Stimulated activated CD4-positive, alpha-beta T cell treated with anti-CD3 and anti-CD28 coated beads, Interleukin-1b, Interleukin-23, amount 100 ng/mL, for 48 hours (primary cell): ENCODE results near the gene CHRM5.

ENCODE experiments used
- DNase-seq: peaks from one replicate; pipeline ENCODE4 v3.0.0-alpha.2; 2020

Gene CHRM5

GRCh38 chr15:33968224-33968623 lies at the start of gene CHRM5:
TSS of gene CHRM5 (plus strand) at chr15:33968497. CDS start at chr15:34062718, 94,221 bp downstream.
- DNase-seq = no peak

GRCh38 chr15:33923446-33923845 lies 44.9 kb upstream of the CHRM5 start:
- DNase-seq = no peak

GRCh38 chr15:33926260-33926659 lies 42.0 kb upstream of the CHRM5 start:
- no peak for DNase-seq

- DNase-seq = no peak
Observed at GRCh38 chr15:33932734-33933133, 35.6 kb upstream of the CHRM5 start.

GRCh38 chr15:33934396-33934795 lies 33.9 kb upstream of the CHRM5 start:
- DNase-seq = no peak

- no peak for DNase-seq
Observed at GRCh38 chr15:33934921-33935320, 33.4 kb upstream of the CHRM5 start.

GRCh38 chr15:33941279-33942063 lies 26.8 kb upstream of the CHRM5 start:
- DNase-seq = no peak

- DNase-seq = no peak
Observed at GRCh38 chr15:33946152-33946551, 22.1 kb upstream of the CHRM5 start.

GRCh38 chr15:33955945-33956344 lies 12.4 kb upstream of the CHRM5 start:
- no peak for DNase-seq

GRCh38 chr15:33956397-33956796 lies 11.9 kb upstream of the CHRM5 start:
- no peak for DNase-seq

- DNase-seq = no peak
Observed at GRCh38 chr15:33959844-33960548, 8.3 kb upstream of the CHRM5 start.

- no peak for DNase-seq
Observed at GRCh38 chr15:33960549-33960935, 7.8 kb upstream of the CHRM5 start.

GRCh38 chr15:33963831-33964664 lies 4.2 kb upstream of the CHRM5 start:
- no peak for DNase-seq

- no peak for DNase-seq
Observed at GRCh38 chr15:33964665-33965040, 3.6 kb upstream of the CHRM5 start.

- no peak for DNase-seq
Observed at GRCh38 chr15:33968821-33969220, 524 bp downstream of the CHRM5 start.

- DNase-seq = no peak
Observed at GRCh38 chr15:33971811-33972210, 3.5 kb downstream of the CHRM5 start.

- DNase-seq = no peak
Observed at GRCh38 chr15:33975022-33975565, 6.8 kb downstream of the CHRM5 start.

- no peak for DNase-seq
Observed at GRCh38 chr15:33980159-33980558, 11.9 kb downstream of the CHRM5 start.

- no peak for DNase-seq
Observed at GRCh38 chr15:33982516-33982915, 14.2 kb downstream of the CHRM5 start.

- no peak for DNase-seq
Observed at GRCh38 chr15:33985287-33985686, 17.0 kb downstream of the CHRM5 start.

- DNase-seq = no peak
Observed at GRCh38 chr15:33985751-33986150, 17.5 kb downstream of the CHRM5 start.

- DNase-seq = no peak
Observed at GRCh38 chr15:33987444-33987843, 19.1 kb downstream of the CHRM5 start.

GRCh38 chr15:33988384-33988783 lies 20.1 kb downstream of the CHRM5 start:
- no peak for DNase-seq
